Stomach smooth muscle (tissue), 2 donors: ENCODE measurements around the gene WNT5A.

Experiments used
- H3K27ac ChIP-seq: one replicate; pipeline ENCODE4 v1.7.0; 2013; ENCODE audit warnings: mild to moderate bottlenecking, low read length, inconsistent platforms
- H3K27me3 ChIP-seq, 2 donors: one replicate each; pipeline ENCODE4 v1.7.0; 2013; ENCODE audit warnings: low read length in 2 of 2; ENCODE audit not compliant: insufficient read depth in 2 of 2, control insufficient read depth in 1 of 2
- H3K36me3 ChIP-seq, 2 donors: one replicate each; pipeline ENCODE4 v1.7.0; 2013; ENCODE audit warnings: low read length in 2 of 2; ENCODE audit not compliant: control insufficient read depth in 2 of 2, insufficient read depth in 2 of 2
- H3K4me1 ChIP-seq: one replicate; pipeline ENCODE4 v1.7.0; 2013; ENCODE audit warnings: low read length; ENCODE audit not compliant: control insufficient read depth, insufficient read depth
- H3K4me3 ChIP-seq, 2 donors: one replicate each; pipeline ENCODE4 v1.7.0; 2013; ENCODE audit warnings: low read length in 2 of 2
- H3K9ac ChIP-seq, 2 donors: one replicate each; pipeline ENCODE4 v1.7.0; 2013; ENCODE audit warnings: low read length in 2 of 2, mild to moderate bottlenecking in 1 of 2
- H3K9me3 ChIP-seq, 2 donors: one replicate each; pipeline ENCODE4 v1.7.0; 2013; ENCODE audit warnings: low read length in 2 of 2; ENCODE audit not compliant: control insufficient read depth in 2 of 2
- donor health status: healthy.
- donor health status: Pancreatic carcinoma.

WNT5A gene

GRCh38 chr3:55443346-55443745, 43.8 kb downstream of the WNT5A start:
- H3K9ac ChIP-seq = no peak overlapping the region
- no peaks in the 10 kb centered on the region for H3K36me3 ChIP-seq
- no peak overlapping the region for H3K4me3 ChIP-seq
- no peaks in the 10 kb centered on the region for H3K9me3 ChIP-seq
- peaks cover 0 to 2% of the 10 kb centered on the region in 2 donors for H3K27me3 ChIP-seq
- no peaks in the 10 kb centered on the region for H3K4me1 ChIP-seq
- H3K27ac ChIP-seq = no peak overlapping the region

GRCh38 chr3:55442861-55443260, 44.2 kb downstream of the WNT5A start:
- H3K4me1 ChIP-seq = no peaks in the 10 kb centered on the region
- H3K9ac ChIP-seq = no peak overlapping the region
- H3K4me3 ChIP-seq = no peak overlapping the region
- H3K9me3 ChIP-seq = no peaks in the 10 kb centered on the region
- H3K36me3 ChIP-seq = no peaks in the 10 kb centered on the region
- H3K27me3 ChIP-seq = peaks cover 0 to 2% of the 10 kb centered on the region in 2 donors
- H3K27ac ChIP-seq = no peak overlapping the region

- H3K4me3 ChIP-seq = no peak overlapping the region
- H3K27me3 ChIP-seq = peaks cover 0 to 2% of the 10 kb centered on the region in 2 donors
- H3K27ac ChIP-seq = no peak overlapping the region
- H3K9me3 ChIP-seq = no peaks in the 10 kb centered on the region
- H3K36me3 ChIP-seq = no peaks in the 10 kb centered on the region
- no peaks in the 10 kb centered on the region for H3K4me1 ChIP-seq
- no peak overlapping the region for H3K9ac ChIP-seq
Observed at GRCh38 chr3:55441499-55441898, 45.6 kb downstream of the WNT5A start.

GRCh38 chr3:55440104-55440708, 46.9 kb downstream of the WNT5A start:
- no peak overlapping the region for H3K4me3 ChIP-seq
- no peaks in the 10 kb centered on the region for H3K4me1 ChIP-seq
- no peak overlapping the region for H3K27ac ChIP-seq

GRCh38 chr3:55439657-55440056, 47.4 kb downstream of the WNT5A start:
- H3K27ac ChIP-seq = no peak overlapping the region
- no peaks in the 10 kb centered on the region for H3K9me3 ChIP-seq
- no peaks in the 10 kb centered on the region for H3K4me1 ChIP-seq
- no peak overlapping the region for H3K4me3 ChIP-seq
- H3K27me3 ChIP-seq = peaks cover 0 to 2% of the 10 kb centered on the region in 2 donors
- no peaks in the 10 kb centered on the region for H3K36me3 ChIP-seq
- H3K9ac ChIP-seq = no peak overlapping the region

More at GRCh38 chr3:55440104-55440708, 46.9 kb downstream of the WNT5A start:
- H3K27me3 ChIP-seq = peaks cover 0 to 2% of the 10 kb centered on the region in 2 donors
- no peaks in the 10 kb centered on the region for H3K9me3 ChIP-seq
- H3K36me3 ChIP-seq = no peaks in the 10 kb centered on the region
- H3K9ac ChIP-seq = no peak overlapping the region

GRCh38 chr3:55436644-55437043, 50.5 kb downstream of the WNT5A start:
- Histone ChIP-seq H3K36me3 (no peaks in the 10 kb centered on the region), H3K27ac (no peak overlapping the region), H3K4me1 (no peaks in the 10 kb centered on the region), H3K9me3 (no peaks in the 10 kb centered on the region), H3K9ac (no peak overlapping the region), H3K4me3 (no peak overlapping the region), H3K27me3 (peaks cover 0 to 2% of the 10 kb centered on the region in 2 donors)

- Histone ChIP-seq H3K9me3 (no peaks in the 10 kb centered on the region), H3K27ac (no peak overlapping the region), H3K4me1 (no peaks in the 10 kb centered on the region), H3K36me3 (no peaks in the 10 kb centered on the region), H3K4me3 (no peak overlapping the region), H3K27me3 (peaks cover 0 to under 1% of the 10 kb centered on the region in 2 donors), H3K9ac (no peak overlapping the region)
Observed at GRCh38 chr3:55435491-55435890, 51.6 kb downstream of the WNT5A start.

GRCh38 chr3:55434789-55435188, 52.3 kb downstream of the WNT5A start:
- H3K4me1 ChIP-seq = no peaks in the 10 kb centered on the region
- no peak overlapping the region for H3K4me3 ChIP-seq
- H3K9ac ChIP-seq = no peak overlapping the region
- H3K9me3 ChIP-seq = no peaks in the 10 kb centered on the region
- H3K36me3 ChIP-seq = no peaks in the 10 kb centered on the region
- H3K27me3 ChIP-seq = no peaks in the 10 kb centered on the region
- H3K27ac ChIP-seq = no peak overlapping the region

- Histone ChIP-seq H3K9me3 (peaks cover 0 to 3% of the 10 kb centered on the region in 2 donors), H3K4me3 (no peak overlapping the region), H3K9ac (no peak overlapping the region), H3K27ac (no peak overlapping the region), H3K4me1 (no peaks in the 10 kb centered on the region), H3K36me3 (no peaks in the 10 kb centered on the region), H3K27me3 (no peaks in the 10 kb centered on the region)
Observed at GRCh38 chr3:55431041-55431440, 56.1 kb downstream of the WNT5A start.

GRCh38 chr3:55427739-55428138, 59.4 kb downstream of the WNT5A start:
- Histone ChIP-seq H3K4me3 (no peak overlapping the region), H3K4me1 (no peaks in the 10 kb centered on the region), H3K9ac (no peak overlapping the region), H3K9me3 (peaks cover 0 to 3% of the 10 kb centered on the region in 2 donors), H3K27ac (no peak overlapping the region), H3K36me3 (no peaks in the 10 kb centered on the region), H3K27me3 (no peaks in the 10 kb centered on the region)

- Histone ChIP-seq H3K4me3 (no peak overlapping the region), H3K4me1 (no peaks in the 10 kb centered on the region), H3K9ac (no peak overlapping the region), H3K9me3 (peaks cover 0 to 3% of the 10 kb centered on the region in 2 donors), H3K27me3 (no peaks in the 10 kb centered on the region), H3K36me3 (no peaks in the 10 kb centered on the region), H3K27ac (no peak overlapping the region)
Observed at GRCh38 chr3:55426486-55426885, 60.6 kb downstream of the WNT5A start.
